ENCODE results near the gene GIGYF1. TPM values are rescaled to one million over a fixed set of nuclear protein-coding genes. Genes with fewer than 3 reads are reported as not detected.
"Not testable (repeated sequence)": the region's sequence is repeated elsewhere in the genome, so short reads cannot be mapped to it uniquely, and the experiment has no call there.

GIGYF1 gene
- total RNA-seq, 1 donor from 2014 or later, result 53.9 TPM

DNA sequence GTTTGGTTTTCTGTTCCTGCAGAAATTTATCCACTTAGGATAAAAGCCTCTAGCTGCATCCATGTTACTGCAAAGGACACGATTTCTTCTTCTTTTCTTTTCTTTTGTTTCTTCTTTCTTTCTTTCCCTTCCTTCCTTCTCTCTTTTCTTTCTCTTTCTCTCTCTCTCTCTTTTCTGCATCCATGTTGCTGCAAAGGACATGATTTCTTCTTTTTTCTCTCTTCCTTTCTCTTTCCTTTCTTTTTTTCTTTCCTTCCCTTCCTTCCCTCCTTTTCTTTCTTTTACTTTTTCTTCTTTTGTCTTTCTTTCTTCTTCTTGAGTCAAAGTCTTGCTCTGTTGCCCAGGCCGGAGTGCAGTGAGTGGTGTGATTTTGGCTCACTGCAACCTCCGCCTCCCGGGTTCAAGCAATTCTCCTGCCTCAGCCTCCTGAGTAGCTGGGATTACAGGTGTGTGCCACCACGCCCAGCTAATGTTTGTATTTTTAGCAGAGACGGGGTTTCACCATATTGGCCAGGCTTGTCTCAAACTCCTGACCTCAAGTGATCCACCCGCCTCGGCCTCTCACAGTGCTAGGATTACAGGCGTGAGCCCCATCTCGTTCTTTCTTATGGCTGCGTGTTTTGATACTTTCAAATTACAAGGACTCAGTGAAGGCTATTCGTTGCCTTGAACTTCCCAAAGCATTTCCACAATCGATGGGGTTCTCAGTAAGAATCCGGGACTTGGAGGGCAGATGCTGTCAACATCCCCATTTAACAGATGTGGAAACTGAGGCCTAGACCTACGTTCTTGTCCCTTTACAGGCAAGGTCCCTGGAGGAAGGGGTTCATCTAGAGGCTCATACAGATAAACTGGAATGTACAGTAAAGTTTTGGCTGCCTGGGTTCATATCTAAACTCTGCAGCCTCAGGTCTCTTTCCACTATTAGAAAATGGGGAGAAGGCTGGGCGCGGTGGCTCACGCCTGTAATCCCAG lies 22.4 kb downstream of the GIGYF1 start:
- H3K4me3 Mint-ChIP-seq (ENCODE audit: low read depth), result no peak overlapping the region
- H3K27me3 Mint-ChIP-seq (ENCODE audit: low read depth), result peaks cover 16% of the 10 kb centered on the region
- H3K9me3 Mint-ChIP-seq, result no peaks in the 10 kb centered on the region
- intact Hi-C loops (cut with micrococcal nuclease), result loop anchor here (2.0 to 10.0 kb wide), 3 partner anchors 15 to 197 kb away; partner anchors contain the start of genes ACTL6B and TSC22D4
- peaks cover 3% of the 10 kb centered on the region for H3K36me3 Mint-ChIP-seq (ENCODE audit: low read depth)
- H3K27ac Mint-ChIP-seq, result no peak overlapping the region
- no peak for DNase-seq (ENCODE audit: low spot score)
- peaks cover 3% of the 10 kb centered on the region for H3K4me1 Mint-ChIP-seq (ENCODE audit: low read depth)

DNA sequence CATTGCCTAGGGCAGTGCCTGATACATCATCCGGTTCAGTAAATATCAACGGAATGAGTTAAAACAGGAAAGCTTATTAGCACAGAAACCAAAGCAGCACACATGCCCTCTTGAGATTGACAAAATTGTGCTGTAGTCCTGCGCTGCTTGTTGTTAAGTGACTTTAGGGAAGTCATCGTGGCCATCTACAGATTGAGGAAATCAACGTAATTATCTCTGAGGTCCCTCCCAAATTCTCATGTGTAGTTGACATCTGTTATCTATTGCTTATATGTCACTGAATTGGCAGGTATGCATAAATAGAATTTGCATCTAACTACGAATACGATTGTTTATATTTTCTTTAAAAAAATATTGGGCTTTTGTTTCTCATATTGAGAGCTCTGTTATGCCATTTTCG lies 24.0 kb downstream of the GIGYF1 start:
- intact Hi-C loops (cut with micrococcal nuclease), result loop anchor here (10.0 kb wide), 2 partner anchors 125 to 195 kb away; partner anchors contain the start of gene TSC22D4
- peaks cover 3% of the 10 kb centered on the region for H3K36me3 Mint-ChIP-seq (ENCODE audit: low read depth)
- no peaks in the 10 kb centered on the region for H3K4me1 Mint-ChIP-seq (ENCODE audit: low read depth)

GRCh38 chr7:100669106-100669505 lies 24.9 kb downstream of the GIGYF1 start:
- intact Hi-C loops (cut with micrococcal nuclease); H3K4me3 Mint-ChIP-seq (ENCODE audit: low read depth); H3K36me3 Mint-ChIP-seq (ENCODE audit: low read depth); DNase-seq (ENCODE audit: low spot score); H3K9me3 Mint-ChIP-seq; H3K27ac Mint-ChIP-seq; H3K4me1 Mint-ChIP-seq (ENCODE audit: low read depth): not testable (repeated sequence)
- H3K27me3 Mint-ChIP-seq (ENCODE audit: low read depth), result peaks cover 18% of the 10 kb centered on the region

More for the DNA sequence above, 24.0 kb downstream of the GIGYF1 start:
- Mint-ChIP-seq H3K9me3 (no peaks in the 10 kb centered on the region), H3K27ac (no peak overlapping the region), H3K4me3 (ENCODE audit: low read depth) (no peak overlapping the region), H3K27me3 (ENCODE audit: low read depth) (peaks cover 18% of the 10 kb centered on the region)
- no peak for DNase-seq (ENCODE audit: low spot score)

GRCh38 chr7:100668069-100668449 lies 26.0 kb downstream of the GIGYF1 start:
- no peak overlapping the region for H3K27ac Mint-ChIP-seq
- intact Hi-C loops (cut with micrococcal nuclease), result no loop called here
- H3K9me3 Mint-ChIP-seq, result no peaks in the 10 kb centered on the region
- H3K27me3 Mint-ChIP-seq (ENCODE audit: low read depth), result peaks cover 18% of the 10 kb centered on the region
- H3K4me3 Mint-ChIP-seq (ENCODE audit: low read depth), result no peak overlapping the region
- no peaks in the 10 kb centered on the region for H3K4me1 Mint-ChIP-seq (ENCODE audit: low read depth)
- no peaks in the 10 kb centered on the region for H3K36me3 Mint-ChIP-seq (ENCODE audit: low read depth)
- no peak for DNase-seq (ENCODE audit: low spot score)

GRCh38 chr7:100667331-100668068 lies 26.6 kb downstream of the GIGYF1 start:
- intact Hi-C loops (cut with micrococcal nuclease), result no loop called here
- Mint-ChIP-seq H3K27ac (no peak overlapping the region), H3K4me1 (ENCODE audit: low read depth) (no peaks in the 10 kb centered on the region), H3K9me3 (no peaks in the 10 kb centered on the region), H3K27me3 (ENCODE audit: low read depth) (peaks cover 18% of the 10 kb centered on the region), H3K36me3 (ENCODE audit: low read depth) (no peaks in the 10 kb centered on the region), H3K4me3 (ENCODE audit: low read depth) (no peak overlapping the region)
- DNase-seq (ENCODE audit: low spot score), result no peak

DNA sequence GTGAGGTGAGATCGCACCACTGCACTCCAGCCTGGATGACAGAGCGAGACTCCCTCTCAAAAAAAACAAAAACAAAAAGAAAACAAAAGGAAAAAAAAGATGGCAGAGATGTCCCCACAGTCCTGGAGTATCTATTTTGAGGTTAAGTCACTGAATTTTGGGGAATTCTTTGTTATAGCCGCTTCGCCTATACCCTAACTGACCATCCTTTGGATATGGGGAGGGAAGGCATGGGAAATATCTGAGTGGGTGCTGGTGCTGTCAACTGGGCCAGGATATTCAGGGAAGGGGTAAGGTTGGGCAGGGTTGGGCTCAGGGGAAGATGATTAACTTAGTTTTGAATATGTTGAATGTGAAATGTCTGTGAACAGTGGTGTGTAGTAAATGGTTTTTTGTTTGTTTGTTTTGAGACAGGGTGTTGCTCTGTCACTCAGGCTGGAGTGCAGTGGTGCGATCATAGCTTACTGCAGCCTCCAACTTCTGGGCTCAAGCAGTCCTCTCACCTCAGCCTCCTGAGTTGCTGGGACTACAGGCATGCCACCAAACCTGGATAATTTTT lies 28.8 kb downstream of the GIGYF1 start:
- H3K27ac Mint-ChIP-seq, result no peak overlapping the region
- no peaks in the 10 kb centered on the region for H3K36me3 Mint-ChIP-seq (ENCODE audit: low read depth)
- H3K9me3 Mint-ChIP-seq, result no peaks in the 10 kb centered on the region
- no peak for DNase-seq (ENCODE audit: low spot score)
- peaks cover 11% of the 10 kb centered on the region for H3K27me3 Mint-ChIP-seq (ENCODE audit: low read depth)
- no peaks in the 10 kb centered on the region for H3K4me1 Mint-ChIP-seq (ENCODE audit: low read depth)
- H3K4me3 Mint-ChIP-seq (ENCODE audit: low read depth), result no peak overlapping the region
- intact Hi-C loops (cut with micrococcal nuclease), result no loop called here

DNA sequence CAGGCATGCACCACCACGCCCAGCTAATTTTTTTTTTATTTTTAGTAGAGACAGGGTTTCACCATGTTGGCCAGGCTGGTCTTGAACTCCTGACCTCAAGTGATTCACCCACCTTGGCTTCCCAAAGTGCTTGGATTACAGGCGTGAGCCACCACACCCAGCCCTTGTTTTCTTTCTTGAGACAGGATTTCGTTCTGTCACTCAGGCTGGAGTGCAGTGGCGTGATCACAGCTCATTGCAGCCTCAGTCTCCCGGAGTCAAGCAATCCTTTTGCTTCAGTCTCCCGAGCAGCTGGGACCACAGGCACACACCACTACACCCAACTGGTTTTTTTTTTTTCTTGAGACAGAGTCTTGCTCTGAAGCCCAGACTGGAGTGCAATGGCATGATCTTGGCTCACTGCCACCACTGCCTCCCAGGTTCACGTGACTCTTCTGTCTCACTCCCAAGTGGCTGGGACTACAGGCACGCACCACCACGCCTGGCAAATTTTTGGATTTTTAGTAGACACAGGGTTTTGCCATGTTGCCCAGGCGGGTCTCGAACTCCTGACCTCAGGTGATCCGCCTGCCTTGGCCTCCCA lies 31.8 kb downstream of the GIGYF1 start:
- H3K27ac Mint-ChIP-seq; intact Hi-C loops (cut with micrococcal nuclease); DNase-seq (ENCODE audit: low spot score); H3K27me3 Mint-ChIP-seq (ENCODE audit: low read depth); H3K4me3 Mint-ChIP-seq (ENCODE audit: low read depth); H3K36me3 Mint-ChIP-seq (ENCODE audit: low read depth); H3K9me3 Mint-ChIP-seq; H3K4me1 Mint-ChIP-seq (ENCODE audit: low read depth): not testable (repeated sequence)

- no peak within 1 kb of the TSS for H3K27ac Mint-ChIP-seq
- peak; percentile 64 for DNase-seq (ENCODE audit: low spot score)
- intact Hi-C loops (cut with micrococcal nuclease), result loop anchor here (2.0 kb wide), 1 partner anchor 17 kb away; the partner anchor contains the start of gene GNB2
- H3K4me1 Mint-ChIP-seq (ENCODE audit: low read depth), result no peaks in the 10 kb centered on the region
- no peak within 1 kb of the TSS for H3K4me3 Mint-ChIP-seq (ENCODE audit: low read depth)
- no peaks in the 10 kb centered on the region for H3K36me3 Mint-ChIP-seq (ENCODE audit: low read depth)
- H3K9me3 Mint-ChIP-seq, result no peaks in the 10 kb centered on the region
- peaks cover 21% of the 10 kb centered on the region for H3K27me3 Mint-ChIP-seq (ENCODE audit: low read depth)
These were observed 38.0 kb downstream of the GIGYF1 start, which contains the start of gene ACTL6B for GRCh38 chr7:100655908-100656674. TSS of gene ACTL6B (minus strand) at chr7:100656448. CDS start at chr7:100656354, 94 bp downstream.

DNA sequence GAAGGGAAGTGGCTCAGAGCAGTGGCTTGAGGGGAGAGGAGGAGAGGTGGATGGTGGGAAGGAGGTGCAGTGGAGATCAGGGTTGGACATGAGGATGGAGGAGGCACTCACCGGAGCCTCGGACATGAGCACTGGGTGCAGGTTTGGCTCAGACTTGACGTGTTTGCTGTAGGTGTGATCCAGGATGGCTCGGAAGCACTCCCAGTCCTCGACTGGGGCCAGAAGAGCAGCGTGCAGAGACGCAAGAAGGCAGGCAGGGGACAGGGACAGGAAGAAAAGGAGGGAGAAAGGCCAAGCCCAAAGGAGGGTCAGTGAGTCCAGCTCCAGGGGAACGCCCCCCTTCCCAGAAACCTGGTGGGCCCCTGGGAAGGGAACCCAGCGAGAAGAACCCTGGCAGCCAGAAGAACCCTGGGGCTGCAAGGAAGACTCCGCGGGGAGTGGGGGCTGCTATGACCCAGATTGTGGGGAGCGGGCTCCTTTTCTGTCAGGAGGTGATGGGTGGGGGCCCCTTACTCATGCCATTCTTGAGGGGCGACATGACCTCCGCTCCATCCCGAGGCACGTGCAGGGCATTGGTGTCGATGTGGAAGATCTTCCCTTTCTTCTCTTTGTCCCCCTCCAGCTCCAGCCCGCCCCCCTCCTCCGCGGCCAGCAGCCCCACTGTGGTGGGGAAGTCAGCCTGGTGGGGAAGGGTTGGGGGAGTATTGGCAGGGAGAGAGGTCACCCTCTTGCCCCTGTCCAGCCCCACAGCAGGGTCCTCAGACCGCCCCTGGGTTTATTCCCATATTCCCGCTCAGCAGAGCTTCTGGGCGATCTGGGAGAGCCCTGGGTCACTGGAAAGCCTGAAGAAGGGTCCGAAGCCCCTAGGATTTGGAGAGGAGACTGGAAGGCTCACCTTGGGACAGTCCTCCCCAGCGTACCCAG lies 38.9 kb downstream of the GIGYF1 start:
- no peak for DNase-seq (ENCODE audit: low spot score)
- intact Hi-C loops (cut with micrococcal nuclease), result no loop called here
- Mint-ChIP-seq H3K4me1 (ENCODE audit: low read depth) (no peaks in the 10 kb centered on the region), H3K27me3 (ENCODE audit: low read depth) (peaks cover 23% of the 10 kb centered on the region), H3K27ac (no peak overlapping the region), H3K9me3 (no peaks in the 10 kb centered on the region), H3K36me3 (ENCODE audit: low read depth) (no peaks in the 10 kb centered on the region), H3K4me3 (ENCODE audit: low read depth) (no peak overlapping the region)

GRCh38 chr7:100649826-100650565 lies 44.1 kb downstream of the GIGYF1 start:
- intact Hi-C loops (cut with micrococcal nuclease), result no loop called here
- Mint-ChIP-seq H3K9me3 (no peaks in the 10 kb centered on the region), H3K27me3 (ENCODE audit: low read depth) (peaks cover 13% of the 10 kb centered on the region), H3K27ac (no peak overlapping the region), H3K36me3 (ENCODE audit: low read depth) (no peaks in the 10 kb centered on the region), H3K4me3 (ENCODE audit: low read depth) (no peak overlapping the region), H3K4me1 (ENCODE audit: low read depth) (no peaks in the 10 kb centered on the region)
- no peak for DNase-seq (ENCODE audit: low spot score)

- intact Hi-C loops (cut with micrococcal nuclease), result no loop called here
- Mint-ChIP-seq H3K4me1 (ENCODE audit: low read depth) (peaks cover 1% of the 10 kb centered on the region), H3K27me3 (ENCODE audit: low read depth) (peaks cover 3% of the 10 kb centered on the region), H3K9me3 (no peaks in the 10 kb centered on the region), H3K4me3 (ENCODE audit: low read depth) (no peak overlapping the region), H3K27ac (no peak overlapping the region), H3K36me3 (ENCODE audit: low read depth) (no peaks in the 10 kb centered on the region)
- DNase-seq (ENCODE audit: low spot score), result no peak
These were observed 51.5 kb downstream of the GIGYF1 start for GRCh38 chr7:100642534-100642907.

All from activated T-helper 2 cell treated with anti-CD3 and anti-CD28 coated beads, Interferon-gamma antibody, Interleukin-2, Interleukin-4, amounts not matched to agents 10 μg/mL and 5 μg/mL and 100 μg/mL, durations not matched to agents 14 hours and 24 hours and 36 hours (primary cell).